ENCODE data around the gene ITFG2. TPM values are rescaled to one million over a fixed set of nuclear protein-coding genes. Genes with fewer than 3 reads are reported as not detected.

The ITFG2 gene
- total and polyA plus RNA-seq, 2 experiments from 2014 or later, result 20.9 to 23.5 TPM

DNA sequence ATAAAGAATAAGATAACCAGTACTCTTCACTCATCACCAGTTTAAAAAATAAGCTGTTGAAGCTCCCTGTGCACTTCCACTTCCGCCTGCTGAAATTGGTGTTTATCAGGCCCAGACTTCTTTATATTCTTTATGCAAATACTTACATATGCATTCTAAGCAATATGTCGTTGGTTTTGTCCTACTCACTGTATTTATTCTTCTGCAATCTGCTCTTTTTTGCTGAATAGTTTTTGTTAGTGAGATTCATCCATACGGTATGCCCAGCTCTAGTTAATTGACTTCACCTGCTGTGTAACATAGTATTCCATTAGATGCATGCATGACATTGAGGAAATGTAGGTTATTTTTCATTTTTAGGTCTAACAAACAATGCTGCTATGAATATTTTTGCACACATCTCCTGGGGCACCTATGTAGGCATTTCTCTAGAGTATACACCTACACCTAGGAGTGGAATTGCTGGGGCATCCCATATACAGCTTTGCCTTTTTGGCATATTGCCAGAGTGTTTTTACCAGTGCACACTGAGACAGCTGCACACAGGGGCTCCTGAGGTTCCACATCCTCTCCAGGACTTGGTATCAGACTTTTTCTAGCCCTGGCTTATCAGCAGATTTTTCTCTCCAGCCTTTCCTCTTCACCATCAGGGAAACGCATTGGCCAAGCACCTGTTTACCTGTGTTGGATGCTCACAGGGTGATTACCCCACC lies 23.4 kb downstream of the ITFG2 start:
- H3K4me1 ChIP-seq (ENCODE audit: insufficient read depth), result peaks cover 8% of the 10 kb centered on the region
- 78% methylated on average over 4 of the region's 4 CpGs for WGBS (ENCODE audit: low lambda C conversion rate, missing lambda C conversion rate)
- TF ChIP-seq, protein P1, sequence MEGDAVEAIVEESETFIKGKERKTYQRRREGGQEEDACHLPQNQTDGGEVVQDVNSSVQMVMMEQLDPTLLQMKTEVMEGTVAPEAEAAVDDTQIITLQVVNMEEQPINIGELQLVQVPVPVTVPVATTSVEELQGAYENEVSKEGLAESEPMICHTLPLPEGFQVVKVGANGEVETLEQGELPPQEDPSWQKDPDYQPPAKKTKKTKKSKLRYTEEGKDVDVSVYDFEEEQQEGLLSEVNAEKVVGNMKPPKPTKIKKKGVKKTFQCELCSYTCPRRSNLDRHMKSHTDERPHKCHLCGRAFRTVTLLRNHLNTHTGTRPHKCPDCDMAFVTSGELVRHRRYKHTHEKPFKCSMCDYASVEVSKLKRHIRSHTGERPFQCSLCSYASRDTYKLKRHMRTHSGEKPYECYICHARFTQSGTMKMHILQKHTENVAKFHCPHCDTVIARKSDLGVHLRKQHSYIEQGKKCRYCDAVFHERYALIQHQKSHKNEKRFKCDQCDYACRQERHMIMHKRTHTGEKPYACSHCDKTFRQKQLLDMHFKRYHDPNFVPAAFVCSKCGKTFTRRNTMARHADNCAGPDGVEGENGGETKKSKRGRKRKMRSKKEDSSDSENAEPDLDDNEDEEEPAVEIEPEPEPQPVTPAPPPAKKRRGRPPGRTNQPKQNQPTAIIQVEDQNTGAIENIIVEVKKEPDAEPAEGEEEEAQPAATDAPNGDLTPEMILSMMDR (IDR thresholded peaks at IDR 0.05; ENCODE audit: poor library complexity), result no peak
- TF ChIP-seq EZH2 (IDR thresholded peaks at IDR 0.05; ENCODE audit: borderline replicate concordance) (no peak), EZH2phosphoT487 (IDR thresholded peaks at IDR 0.05; ENCODE audit: low read depth, severe bottlenecking, unreplicated experiment) (no peak)
- no peak overlapping the region for H3K4me3 ChIP-seq
- no peaks in the 10 kb centered on the region for H3K9me2 ChIP-seq (replicated peaks; ENCODE audit: insufficient read depth)
- no peaks in the 10 kb centered on the region for H3K9me3 ChIP-seq (ENCODE audit: low read depth)
- no peak for DNase-seq (ENCODE audit: low spot score)
- no peaks in the 10 kb centered on the region for H3K36me3 ChIP-seq (replicated peaks; ENCODE audit: insufficient read depth, low read depth)
- no peaks in the 10 kb centered on the region for H3K27me3 ChIP-seq
- H3K27ac ChIP-seq, result no peak overlapping the region
- H3K79me2 ChIP-seq, result no peaks in the 10 kb centered on the region
- peak overlapping the region; percentile 67 for H3K4me2 ChIP-seq
- no peak overlapping the region for H2AFZ ChIP-seq
- H4K20me1 ChIP-seq (ENCODE audit: insufficient read depth, poor library complexity, severe bottlenecking), result no peaks in the 10 kb centered on the region

DNA sequence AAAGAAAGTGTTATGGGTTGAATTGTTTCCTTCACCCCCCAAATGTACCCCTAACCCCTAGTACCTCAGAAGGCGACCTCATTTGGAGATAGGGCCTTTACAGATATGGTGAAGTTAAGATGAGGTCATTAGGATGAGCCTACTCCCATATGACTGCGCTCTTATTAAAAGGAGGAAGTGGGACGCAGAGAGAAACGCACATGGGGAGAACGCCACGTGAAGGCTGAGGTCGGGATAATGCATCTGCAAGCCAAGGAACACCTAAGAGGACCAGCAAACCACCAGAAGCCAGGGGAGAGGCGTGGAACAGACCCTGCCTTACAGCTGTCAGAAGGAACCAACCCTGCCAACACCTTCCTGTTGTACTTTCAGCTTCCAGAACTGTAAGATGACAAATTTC lies 24.1 kb downstream of the ITFG2 start:
- H3K79me2 ChIP-seq, result no peaks in the 10 kb centered on the region
- no peak overlapping the region for H2AFZ ChIP-seq
- TF ChIP-seq EZH2 (IDR thresholded peaks at IDR 0.05; ENCODE audit: borderline replicate concordance) (no peak), EZH2phosphoT487 (IDR thresholded peaks at IDR 0.05; ENCODE audit: low read depth, severe bottlenecking, unreplicated experiment) (no peak)
- TF ChIP-seq, protein P1 (IDR thresholded peaks at IDR 0.05; ENCODE audit: poor library complexity), result no peak
- no peak overlapping the region for H3K4me2 ChIP-seq
- H3K27me3 ChIP-seq, result no peaks in the 10 kb centered on the region
- H3K36me3 ChIP-seq (replicated peaks; ENCODE audit: insufficient read depth, low read depth), result no peaks in the 10 kb centered on the region
- no peaks in the 10 kb centered on the region for H3K9me2 ChIP-seq (replicated peaks; ENCODE audit: insufficient read depth)
- no peaks in the 10 kb centered on the region for H4K20me1 ChIP-seq (ENCODE audit: insufficient read depth, poor library complexity, severe bottlenecking)
- no peaks in the 10 kb centered on the region for H3K9me3 ChIP-seq (ENCODE audit: low read depth)
- no peak overlapping the region for H3K4me3 ChIP-seq
- peaks cover 8% of the 10 kb centered on the region for H3K4me1 ChIP-seq (ENCODE audit: insufficient read depth)
- 84% methylated on average over 8 of the region's 8 CpGs for WGBS (ENCODE audit: low lambda C conversion rate, missing lambda C conversion rate)
- DNase-seq (ENCODE audit: low spot score), result no peak
- no peak overlapping the region for H3K27ac ChIP-seq

DNA sequence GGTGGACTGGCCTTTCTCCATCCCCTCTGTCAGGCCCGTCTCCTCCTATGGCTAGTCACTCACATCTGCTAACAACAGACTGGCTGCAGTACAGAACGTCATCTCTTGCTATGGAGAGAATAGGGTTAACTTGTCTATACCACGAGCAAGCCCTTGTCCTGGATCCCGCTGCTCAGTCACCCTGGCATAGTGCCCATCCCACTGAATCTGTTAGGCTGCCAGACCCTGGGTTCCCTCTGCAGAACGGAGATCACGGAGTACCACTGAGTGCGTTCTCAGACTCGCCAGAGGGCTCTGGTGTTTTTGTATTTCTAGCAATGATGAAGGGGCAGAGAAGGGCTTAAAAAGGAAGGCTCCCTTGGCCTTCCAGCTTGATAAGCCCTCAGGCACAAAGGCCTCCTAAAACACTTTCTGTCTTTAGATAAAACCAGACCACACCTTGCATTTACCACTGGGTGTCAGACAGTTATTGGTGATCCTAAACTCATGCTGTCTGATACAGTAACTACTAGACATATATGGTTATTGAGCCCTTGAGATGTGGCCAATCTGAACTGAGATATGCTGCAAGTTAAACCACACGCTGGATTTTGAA lies 28.7 kb downstream of the ITFG2 start:
- no peak for TF ChIP-seq EZH2 (IDR thresholded peaks at IDR 0.05; ENCODE audit: borderline replicate concordance)
- TF ChIP-seq, protein P1 (IDR thresholded peaks at IDR 0.05; ENCODE audit: poor library complexity), result no peak
- TF ChIP-seq EZH2phosphoT487 (IDR thresholded peaks at IDR 0.05; ENCODE audit: low read depth, severe bottlenecking, unreplicated experiment), result no peak
- Histone ChIP-seq H3K79me2 (no peaks in the 10 kb centered on the region), H3K4me3 (no peak overlapping the region), H3K4me2 (no peak overlapping the region), H3K27me3 (no peaks in the 10 kb centered on the region), H3K9me2 (replicated peaks; ENCODE audit: insufficient read depth) (no peaks in the 10 kb centered on the region), H3K9me3 (ENCODE audit: low read depth) (no peaks in the 10 kb centered on the region), H3K4me1 (ENCODE audit: insufficient read depth) (peaks cover under 1% of the 10 kb centered on the region), H3K27ac (no peak overlapping the region), H3K36me3 (replicated peaks; ENCODE audit: insufficient read depth, low read depth) (no peaks in the 10 kb centered on the region), H4K20me1 (ENCODE audit: insufficient read depth, poor library complexity, severe bottlenecking) (no peaks in the 10 kb centered on the region), H2AFZ (no peak overlapping the region)
- DNase-seq (ENCODE audit: low spot score), result no peak
- 72% methylated on average over 9 of the region's 9 CpGs for WGBS (ENCODE audit: low lambda C conversion rate, missing lambda C conversion rate)

All from hepatocyte (in vitro differentiated cells).